ENCODE data around the gene PXDN.

- TF ChIP-seq CTCF (conservative IDR thresholded peaks at IDR 0.05): peak; percentile 41
- no peak for TF ChIP-seq ZFX (IDR thresholded peaks at IDR 0.05)
Measured at GRCh38 chr2:1591978-1592907, 152.1 kb downstream of the PXDN start.

Data from C4-2B (cell line).